ENCODE results near the gene LHFPL3.

DNA sequence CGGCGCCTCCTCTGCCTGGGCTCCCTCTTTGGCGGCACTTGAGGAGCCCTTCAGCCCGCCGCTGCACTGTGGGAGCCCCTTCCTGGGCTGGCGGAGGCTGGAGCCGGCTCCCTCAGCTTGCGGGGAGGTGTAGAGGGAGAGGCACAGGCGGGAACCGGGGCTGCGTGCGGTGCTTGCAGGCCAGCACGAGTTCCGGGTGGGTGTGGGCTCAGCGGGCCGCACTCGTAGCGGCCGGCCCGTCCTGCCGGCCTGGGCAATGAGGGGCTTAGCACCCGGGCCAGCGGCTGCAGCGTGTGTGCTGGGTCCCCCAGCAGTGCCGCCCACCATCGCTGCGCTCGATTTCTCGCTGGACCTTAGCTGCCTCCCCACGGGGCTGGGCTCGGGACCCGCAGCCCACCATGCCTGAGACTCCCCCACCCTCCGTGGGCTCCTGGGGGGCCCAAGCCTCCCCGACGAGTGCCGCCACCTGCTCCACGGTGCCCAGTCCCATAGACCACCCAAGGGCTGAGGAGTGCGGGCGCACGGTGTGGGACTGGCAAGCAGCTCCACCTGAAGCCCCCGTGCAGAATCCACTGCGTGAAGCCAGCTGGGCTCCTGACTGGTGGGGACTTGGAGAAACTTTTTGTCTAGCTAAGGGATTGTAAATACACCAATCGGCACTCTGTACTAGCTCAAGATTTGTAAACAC lies 611.8 kb downstream of the LHFPL3 start:
- TF ChIP-seq, protein P1, sequence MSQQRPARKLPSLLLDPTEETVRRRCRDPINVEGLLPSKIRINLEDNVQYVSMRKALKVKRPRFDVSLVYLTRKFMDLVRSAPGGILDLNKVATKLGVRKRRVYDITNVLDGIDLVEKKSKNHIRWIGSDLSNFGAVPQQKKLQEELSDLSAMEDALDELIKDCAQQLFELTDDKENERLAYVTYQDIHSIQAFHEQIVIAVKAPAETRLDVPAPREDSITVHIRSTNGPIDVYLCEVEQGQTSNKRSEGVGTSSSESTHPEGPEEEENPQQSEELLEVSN (IDR thresholded peaks at IDR 0.05; ENCODE audit: borderline replicate concordance, low read depth): no peak
- TF ChIP-seq MAFK (IDR thresholded peaks at IDR 0.05; ENCODE audit: partially characterized antibody) (no peak), POLR2A (IDR thresholded peaks at IDR 0.05; ENCODE audit: low read length) (no peak), JUNB (IDR thresholded peaks at IDR 0.05) (no peak), KDM1A (IDR thresholded peaks at IDR 0.05; ENCODE audit: low read depth) (no peak), CEBPB (IDR thresholded peaks at IDR 0.05) (no peak), RAD21 (conservative IDR thresholded peaks at IDR 0.05 in 1 of 2, IDR thresholded peaks at IDR 0.05 in 1 of 2) (no peak)
- TF ChIP-seq, protein P2, sequence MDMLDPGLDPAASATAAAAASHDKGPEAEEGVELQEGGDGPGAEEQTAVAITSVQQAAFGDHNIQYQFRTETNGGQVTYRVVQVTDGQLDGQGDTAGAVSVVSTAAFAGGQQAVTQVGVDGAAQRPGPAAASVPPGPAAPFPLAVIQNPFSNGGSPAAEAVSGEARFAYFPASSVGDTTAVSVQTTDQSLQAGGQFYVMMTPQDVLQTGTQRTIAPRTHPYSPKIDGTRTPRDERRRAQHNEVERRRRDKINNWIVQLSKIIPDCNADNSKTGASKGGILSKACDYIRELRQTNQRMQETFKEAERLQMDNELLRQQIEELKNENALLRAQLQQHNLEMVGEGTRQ (IDR thresholded peaks at IDR 0.05): no peak
- TF ChIP-seq, protein P3, sequence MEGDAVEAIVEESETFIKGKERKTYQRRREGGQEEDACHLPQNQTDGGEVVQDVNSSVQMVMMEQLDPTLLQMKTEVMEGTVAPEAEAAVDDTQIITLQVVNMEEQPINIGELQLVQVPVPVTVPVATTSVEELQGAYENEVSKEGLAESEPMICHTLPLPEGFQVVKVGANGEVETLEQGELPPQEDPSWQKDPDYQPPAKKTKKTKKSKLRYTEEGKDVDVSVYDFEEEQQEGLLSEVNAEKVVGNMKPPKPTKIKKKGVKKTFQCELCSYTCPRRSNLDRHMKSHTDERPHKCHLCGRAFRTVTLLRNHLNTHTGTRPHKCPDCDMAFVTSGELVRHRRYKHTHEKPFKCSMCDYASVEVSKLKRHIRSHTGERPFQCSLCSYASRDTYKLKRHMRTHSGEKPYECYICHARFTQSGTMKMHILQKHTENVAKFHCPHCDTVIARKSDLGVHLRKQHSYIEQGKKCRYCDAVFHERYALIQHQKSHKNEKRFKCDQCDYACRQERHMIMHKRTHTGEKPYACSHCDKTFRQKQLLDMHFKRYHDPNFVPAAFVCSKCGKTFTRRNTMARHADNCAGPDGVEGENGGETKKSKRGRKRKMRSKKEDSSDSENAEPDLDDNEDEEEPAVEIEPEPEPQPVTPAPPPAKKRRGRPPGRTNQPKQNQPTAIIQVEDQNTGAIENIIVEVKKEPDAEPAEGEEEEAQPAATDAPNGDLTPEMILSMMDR (IDR thresholded peaks at IDR 0.05): no peak
- TF ChIP-seq, protein P4, sequence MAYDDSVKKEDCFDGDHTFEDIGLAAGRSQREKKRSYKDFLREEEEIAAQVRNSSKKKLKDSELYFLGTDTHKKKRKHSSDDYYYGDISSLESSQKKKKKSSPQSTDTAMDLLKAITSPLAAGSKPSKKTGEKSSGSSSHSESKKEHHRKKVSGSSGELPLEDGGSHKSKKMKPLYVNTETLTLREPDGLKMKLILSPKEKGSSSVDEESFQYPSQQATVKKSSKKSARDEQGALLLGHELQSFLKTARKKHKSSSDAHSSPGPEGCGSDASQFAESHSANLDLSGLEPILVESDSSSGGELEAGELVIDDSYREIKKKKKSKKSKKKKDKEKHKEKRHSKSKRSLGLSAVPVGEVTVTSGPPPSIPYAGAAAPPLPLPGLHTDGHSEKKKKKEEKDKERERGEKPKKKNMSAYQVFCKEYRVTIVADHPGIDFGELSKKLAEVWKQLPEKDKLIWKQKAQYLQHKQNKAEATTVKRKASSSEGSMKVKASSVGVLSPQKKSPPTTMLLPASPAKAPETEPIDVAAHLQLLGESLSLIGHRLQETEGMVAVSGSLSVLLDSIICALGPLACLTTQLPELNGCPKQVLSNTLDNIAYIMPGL (CRISPR knock-in tag; IDR thresholded peaks at IDR 0.05; ENCODE audit: borderline replicate concordance): no peak
- TF ChIP-seq, protein P5, sequence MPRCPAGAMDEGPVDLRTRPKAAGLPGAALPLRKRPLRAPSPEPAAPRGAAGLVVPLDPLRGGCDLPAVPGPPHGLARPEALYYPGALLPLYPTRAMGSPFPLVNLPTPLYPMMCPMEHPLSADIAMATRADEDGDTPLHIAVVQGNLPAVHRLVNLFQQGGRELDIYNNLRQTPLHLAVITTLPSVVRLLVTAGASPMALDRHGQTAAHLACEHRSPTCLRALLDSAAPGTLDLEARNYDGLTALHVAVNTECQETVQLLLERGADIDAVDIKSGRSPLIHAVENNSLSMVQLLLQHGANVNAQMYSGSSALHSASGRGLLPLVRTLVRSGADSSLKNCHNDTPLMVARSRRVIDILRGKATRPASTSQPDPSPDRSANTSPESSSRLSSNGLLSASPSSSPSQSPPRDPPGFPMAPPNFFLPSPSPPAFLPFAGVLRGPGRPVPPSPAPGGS (IDR thresholded peaks at IDR 0.05): no peak
- TF ChIP-seq, protein P6, sequence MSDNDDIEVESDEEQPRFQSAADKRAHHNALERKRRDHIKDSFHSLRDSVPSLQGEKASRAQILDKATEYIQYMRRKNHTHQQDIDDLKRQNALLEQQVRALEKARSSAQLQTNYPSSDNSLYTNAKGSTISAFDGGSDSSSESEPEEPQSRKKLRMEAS (IDR thresholded peaks at IDR 0.05): no peak
- TF ChIP-seq, protein P7, sequence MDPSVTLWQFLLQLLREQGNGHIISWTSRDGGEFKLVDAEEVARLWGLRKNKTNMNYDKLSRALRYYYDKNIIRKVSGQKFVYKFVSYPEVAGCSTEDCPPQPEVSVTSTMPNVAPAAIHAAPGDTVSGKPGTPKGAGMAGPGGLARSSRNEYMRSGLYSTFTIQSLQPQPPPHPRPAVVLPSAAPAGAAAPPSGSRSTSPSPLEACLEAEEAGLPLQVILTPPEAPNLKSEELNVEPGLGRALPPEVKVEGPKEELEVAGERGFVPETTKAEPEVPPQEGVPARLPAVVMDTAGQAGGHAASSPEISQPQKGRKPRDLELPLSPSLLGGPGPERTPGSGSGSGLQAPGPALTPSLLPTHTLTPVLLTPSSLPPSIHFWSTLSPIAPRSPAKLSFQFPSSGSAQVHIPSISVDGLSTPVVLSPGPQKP (IDR thresholded peaks at IDR 0.05; ENCODE audit: low read depth, low read length): no peak
